Brain microvascular endothelial cell (primary cell): ENCODE measurements around the gene C1QTNF12.

Source experiments
- DNase-seq: peaks from one replicate; pipeline ENCODE4 v3.0.0-alpha.2; 2020
- H3K27ac ChIP-seq: fragments of 250-450 bp; sonication (Bioruptor Pico); 2 replicates; pipeline ENCODE4 v1.5.1; 2020; ENCODE audit warnings: mild to moderate bottlenecking, moderate library complexity
- H3K27me3 ChIP-seq: fragments of 250-450 bp; sonication (Bioruptor Pico); replicated peaks from 2 replicates; pipeline ENCODE4 v1.5.1; 2020; ENCODE audit warnings: mild to moderate bottlenecking
- H3K36me3 ChIP-seq: fragments of 250-450 bp; sonication (Bioruptor Pico); replicated peaks from 2 replicates; pipeline ENCODE4 v1.5.1; 2020; ENCODE audit warnings: mild to moderate bottlenecking
- H3K4me3 ChIP-seq: 2 replicates; pipeline ENCODE4 v1.5.1; 2011; ENCODE audit warnings: low read depth, mild to moderate bottlenecking, control low read depth, low read length, moderate library complexity
- in situ Hi-C: cut with HindIII; loops from 2 replicates; pipeline ENCODE4 v1.10.0; 2017; ENCODE audit warnings: low sequenced_read_pairs, low pct_ligation_motif_present
- TF ChIP-seq, protein P1 (sequence below): IDR thresholded peaks from 2 replicates; pipeline ENCODE4 v1.5.1; 2011; ENCODE audit warnings: low read depth, mild to moderate bottlenecking, moderate library complexity, low read length, control low read depth, inconsistent platforms; ENCODE audit errors: missing control alignments

C1QTNF12 gene

DNA sequence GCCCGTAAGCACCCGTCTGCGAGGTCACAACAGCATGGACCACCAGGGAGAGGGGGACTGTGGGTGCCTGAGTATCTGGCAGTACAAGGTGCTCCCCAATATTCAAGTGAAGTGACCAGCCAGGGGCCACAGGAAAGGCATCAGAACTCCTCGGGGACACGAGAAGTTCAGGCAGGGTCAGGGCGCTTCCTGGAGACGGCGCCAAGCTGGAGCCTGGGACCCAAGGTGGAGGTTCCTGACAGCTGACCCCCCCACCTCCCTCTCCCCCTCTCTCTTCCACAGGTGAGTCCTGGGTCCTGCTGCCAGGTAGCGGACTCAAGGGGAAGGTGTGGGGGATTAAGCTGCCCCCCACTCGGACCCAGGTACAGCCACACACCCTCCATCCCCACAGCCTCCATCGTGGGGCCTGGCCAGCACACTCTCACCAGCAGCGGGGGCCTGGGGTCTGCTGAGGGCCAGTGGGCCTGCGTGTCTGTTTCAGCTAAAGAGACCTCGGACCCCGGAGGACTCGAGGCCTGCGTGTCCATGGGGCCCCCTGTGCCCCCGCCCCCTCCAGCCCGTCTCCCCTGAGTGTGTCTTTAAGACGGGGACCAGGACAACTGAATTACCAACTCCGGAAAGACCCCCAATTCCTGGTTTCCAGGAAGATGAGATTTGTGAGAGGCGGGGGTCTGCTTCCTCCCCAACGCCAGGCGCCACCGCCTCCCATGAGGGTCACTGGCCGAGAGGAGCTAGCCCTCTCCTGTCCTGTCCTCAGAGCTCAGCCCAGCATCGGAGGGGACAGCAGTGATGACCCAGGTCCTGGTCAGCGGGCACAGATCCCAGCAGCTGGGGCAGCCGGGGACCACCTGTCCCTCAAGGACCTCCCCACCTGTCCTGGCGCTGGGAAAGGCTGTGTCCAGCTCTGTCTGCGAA is 46.3 kb downstream of the C1QTNF12 start:
- Histone ChIP-seq H3K36me3 (no peaks in the 10 kb centered on the region), H3K27me3 (peaks cover 9% of the 10 kb centered on the region), H3K27ac (no peak overlapping the region), H3K4me3 (no peak overlapping the region)
- TF ChIP-seq, protein P1, sequence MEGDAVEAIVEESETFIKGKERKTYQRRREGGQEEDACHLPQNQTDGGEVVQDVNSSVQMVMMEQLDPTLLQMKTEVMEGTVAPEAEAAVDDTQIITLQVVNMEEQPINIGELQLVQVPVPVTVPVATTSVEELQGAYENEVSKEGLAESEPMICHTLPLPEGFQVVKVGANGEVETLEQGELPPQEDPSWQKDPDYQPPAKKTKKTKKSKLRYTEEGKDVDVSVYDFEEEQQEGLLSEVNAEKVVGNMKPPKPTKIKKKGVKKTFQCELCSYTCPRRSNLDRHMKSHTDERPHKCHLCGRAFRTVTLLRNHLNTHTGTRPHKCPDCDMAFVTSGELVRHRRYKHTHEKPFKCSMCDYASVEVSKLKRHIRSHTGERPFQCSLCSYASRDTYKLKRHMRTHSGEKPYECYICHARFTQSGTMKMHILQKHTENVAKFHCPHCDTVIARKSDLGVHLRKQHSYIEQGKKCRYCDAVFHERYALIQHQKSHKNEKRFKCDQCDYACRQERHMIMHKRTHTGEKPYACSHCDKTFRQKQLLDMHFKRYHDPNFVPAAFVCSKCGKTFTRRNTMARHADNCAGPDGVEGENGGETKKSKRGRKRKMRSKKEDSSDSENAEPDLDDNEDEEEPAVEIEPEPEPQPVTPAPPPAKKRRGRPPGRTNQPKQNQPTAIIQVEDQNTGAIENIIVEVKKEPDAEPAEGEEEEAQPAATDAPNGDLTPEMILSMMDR, result no peak
- DNase-seq, result no peak
- in situ Hi-C loops, result no loop called here

DNA sequence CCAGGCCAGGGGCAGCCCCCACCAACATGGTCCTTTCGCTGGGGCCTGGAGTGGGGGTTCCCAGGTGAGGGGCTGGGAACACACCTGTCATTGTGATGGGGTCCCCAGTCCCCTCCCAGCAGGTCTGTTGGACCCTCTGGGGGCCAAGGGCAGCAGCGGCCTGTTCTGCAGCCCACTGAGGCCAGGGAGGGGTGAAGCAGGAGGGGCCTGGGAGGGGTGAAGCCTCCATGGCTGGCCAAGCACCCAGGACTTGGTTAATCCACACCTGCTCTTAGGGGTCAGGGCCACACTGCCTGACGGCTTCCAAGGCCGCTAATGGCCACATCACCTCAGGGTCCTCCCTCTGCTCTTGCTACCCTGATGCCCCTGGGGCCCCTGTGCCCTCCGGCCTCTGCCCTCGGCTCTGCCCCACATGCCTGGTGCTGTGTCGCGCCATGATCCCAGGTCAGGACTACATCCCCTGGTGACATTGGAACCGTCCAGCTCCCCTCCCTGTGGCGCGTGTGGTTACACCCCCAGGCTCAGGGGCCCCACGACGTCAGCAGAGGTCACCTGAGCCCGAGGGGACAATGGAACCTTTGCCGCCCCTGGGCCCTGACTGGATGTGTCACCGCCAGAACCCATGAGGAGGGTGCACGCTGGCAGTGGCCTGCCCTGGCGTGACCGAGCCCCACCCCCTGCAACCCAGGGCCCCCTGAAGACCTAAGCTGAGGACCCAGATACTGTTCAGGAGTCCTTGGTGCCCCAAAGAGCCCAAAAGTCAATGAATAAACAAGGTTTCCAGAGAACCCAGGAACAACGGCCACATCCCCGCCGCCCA is 47.2 kb downstream of the C1QTNF12 start:
- TF ChIP-seq, protein P1, result no peak
- peaks cover 7% of the 10 kb centered on the region for H3K27me3 ChIP-seq
- no peak overlapping the region for H3K4me3 ChIP-seq
- in situ Hi-C loops, result no loop called here
- H3K36me3 ChIP-seq, result no peaks in the 10 kb centered on the region
- no peak overlapping the region for H3K27ac ChIP-seq
- DNase-seq, result no peak

DNA sequence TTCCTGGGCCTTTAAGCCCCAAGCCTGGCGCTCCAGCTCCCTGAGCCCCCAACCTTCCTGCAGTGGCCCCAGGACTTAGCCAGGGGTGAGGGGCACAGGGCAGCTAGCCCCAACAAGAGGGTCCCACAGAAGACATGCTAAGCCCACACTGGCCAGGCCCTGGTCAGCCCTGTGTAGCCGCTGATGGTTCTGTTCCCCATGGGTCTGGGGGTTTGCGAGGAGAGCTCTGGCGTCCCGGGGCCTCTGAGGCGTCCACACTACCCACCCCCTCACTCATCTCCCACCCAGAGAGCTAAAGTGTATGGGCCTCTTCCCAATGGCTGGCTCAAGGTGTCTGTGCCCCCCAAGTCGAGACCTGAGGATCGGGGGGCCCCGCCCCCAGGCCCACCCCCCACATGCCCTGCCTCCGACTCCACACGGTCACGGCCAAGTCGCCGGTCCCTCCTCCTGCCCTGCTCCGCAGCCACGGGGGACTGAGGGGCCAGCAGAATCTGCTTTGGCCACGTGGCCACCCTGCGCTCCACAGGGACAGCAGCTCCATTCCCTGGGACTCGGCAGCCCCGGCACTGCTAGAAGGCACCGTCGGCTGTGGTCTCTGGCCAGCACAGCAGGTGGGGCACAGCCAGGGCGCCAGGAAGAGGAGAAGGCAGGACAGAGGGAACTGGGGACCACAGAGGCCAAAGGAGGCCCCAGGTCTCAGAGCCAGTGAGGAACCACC is 47.9 kb downstream of the C1QTNF12 start:
- H3K27me3 ChIP-seq, result peaks cover 6% of the 10 kb centered on the region
- TF ChIP-seq, protein P1, result no peak

DNA sequence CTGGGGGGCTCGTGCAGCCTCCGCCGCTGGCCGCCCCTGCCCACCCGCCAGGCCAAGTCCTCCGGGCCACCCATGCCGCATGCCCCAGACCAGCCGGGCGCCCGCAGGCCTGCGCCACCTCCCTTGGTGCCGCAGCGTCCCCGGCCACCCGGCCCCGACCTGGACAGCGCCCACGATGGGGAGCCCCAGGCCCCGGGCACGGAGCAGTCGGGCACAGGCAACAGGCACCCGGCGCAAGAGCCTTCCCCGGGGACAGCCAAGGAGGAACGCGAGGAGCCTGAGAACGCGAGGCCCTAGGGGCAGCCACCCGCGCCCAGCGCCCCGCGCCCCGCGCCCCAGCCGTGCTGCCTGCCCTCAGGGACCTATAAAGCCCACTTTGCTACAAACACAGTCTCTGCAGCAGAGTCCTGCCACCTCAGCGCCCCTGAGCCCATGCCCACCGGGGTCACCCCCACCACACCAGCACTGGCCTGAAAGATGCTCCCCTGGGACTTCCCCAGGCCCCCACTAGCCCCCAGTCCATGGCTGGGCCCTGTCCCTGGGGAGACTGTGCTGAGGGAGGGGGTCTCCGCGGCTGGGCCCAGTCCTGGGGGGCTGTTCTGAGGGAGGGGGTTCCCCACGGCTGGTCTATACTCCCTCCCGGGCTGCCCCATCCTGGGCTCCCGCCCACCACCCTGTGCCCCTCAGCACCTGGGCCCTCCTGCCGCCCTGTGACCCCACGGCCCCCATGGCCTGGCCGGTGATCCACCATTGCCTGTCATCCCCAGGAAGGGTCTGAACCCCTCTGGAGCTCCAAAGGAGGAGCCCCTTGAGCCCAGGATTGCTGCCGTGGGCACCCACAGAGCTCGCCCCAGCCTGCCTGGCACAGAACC is 48.7 kb downstream of the C1QTNF12 start:
- no peak for DNase-seq
- Histone ChIP-seq H3K27me3 (peaks cover under 1% of the 10 kb centered on the region), H3K4me3 (no peak overlapping the region), H3K36me3 (no peaks in the 10 kb centered on the region), H3K27ac (no peak overlapping the region)
- TF ChIP-seq, protein P1, result no peak
- in situ Hi-C loops, result no loop called here

More for the DNA sequence above, 47.9 kb downstream of the C1QTNF12 start:
- in situ Hi-C loops, result no loop called here
- no peak for DNase-seq
- no peaks in the 10 kb centered on the region for H3K36me3 ChIP-seq
- H3K4me3 ChIP-seq, result no peak overlapping the region
- no peak overlapping the region for H3K27ac ChIP-seq

- Histone ChIP-seq H3K27me3 (no peaks in the 10 kb centered on the region), H3K27ac (no peak overlapping the region), H3K4me3 (no peak overlapping the region), H3K36me3 (no peaks in the 10 kb centered on the region)
- DNase-seq, result no peak
- in situ Hi-C loops, result no loop called here
- TF ChIP-seq, protein P1, result no peak
Measured at GRCh38 chr1:1197188-1197500, 49.4 kb downstream of the C1QTNF12 start.
